ENCODE data around the gene SPATA6.

SPATA6 gene

DNA sequence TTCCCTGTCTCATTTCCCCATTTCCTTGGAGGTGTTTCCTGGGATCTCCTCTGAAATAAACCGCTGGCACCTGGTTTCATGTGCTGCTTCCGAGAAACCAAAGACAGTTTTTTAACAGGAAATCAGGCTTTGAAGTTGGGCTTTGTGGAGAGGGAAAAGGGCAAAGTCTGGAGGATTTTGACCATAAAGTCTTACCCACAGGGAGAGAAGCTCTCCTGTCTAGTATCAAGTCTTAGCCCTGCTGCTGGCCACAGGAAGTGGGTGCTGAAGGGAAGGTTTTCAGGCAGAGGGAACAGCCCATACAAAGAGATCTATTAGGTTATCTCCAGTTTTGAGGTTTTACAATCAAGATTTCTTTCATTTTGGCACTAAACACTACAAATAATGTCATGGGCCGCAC lies 220.2 kb downstream of the SPATA6 start:
- DNase-seq (ENCODE audit: low read depth): no peak

DNA sequence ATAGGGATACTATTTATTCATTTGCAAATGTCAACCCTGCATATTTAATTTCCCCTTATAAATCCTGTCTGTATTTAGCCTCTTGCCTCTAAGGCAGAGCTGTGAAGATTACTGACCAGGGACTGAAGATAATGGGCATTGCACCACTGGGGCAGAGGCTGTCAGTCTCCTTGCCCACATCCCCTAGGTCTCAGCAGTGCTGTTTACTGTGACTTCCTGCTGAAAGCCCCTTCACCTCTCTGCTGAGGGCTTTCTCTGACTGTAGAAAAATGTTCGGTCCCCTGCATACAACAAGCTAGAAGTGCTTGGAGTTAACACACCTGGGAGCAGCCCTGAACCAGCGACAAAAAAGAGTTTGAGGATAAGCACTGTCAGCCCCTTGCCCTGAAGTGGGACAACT lies 220.7 kb downstream of the SPATA6 start:
- no peak for DNase-seq (ENCODE audit: low read depth)

DNA sequence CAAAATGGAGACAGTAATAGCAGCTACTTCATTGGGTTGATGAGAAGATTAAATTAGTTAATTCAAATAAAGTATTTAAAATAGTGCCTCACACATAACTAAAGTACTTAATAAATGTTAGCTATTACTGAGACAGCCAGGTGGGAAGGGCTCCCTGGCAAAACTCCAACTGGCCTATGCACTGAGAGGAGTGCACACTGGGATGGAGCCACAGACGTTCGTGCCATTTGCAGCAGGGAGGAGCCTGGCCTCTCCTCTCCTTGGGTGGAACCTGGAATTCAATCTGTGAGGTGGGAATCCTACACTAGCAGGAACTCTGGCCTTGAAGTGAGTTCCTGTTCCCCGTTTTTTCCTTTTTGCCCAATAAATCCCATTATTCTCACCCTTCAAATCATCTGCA lies 221.4 kb downstream of the SPATA6 start:
- no peak for DNase-seq (ENCODE audit: low read depth)

DNA sequence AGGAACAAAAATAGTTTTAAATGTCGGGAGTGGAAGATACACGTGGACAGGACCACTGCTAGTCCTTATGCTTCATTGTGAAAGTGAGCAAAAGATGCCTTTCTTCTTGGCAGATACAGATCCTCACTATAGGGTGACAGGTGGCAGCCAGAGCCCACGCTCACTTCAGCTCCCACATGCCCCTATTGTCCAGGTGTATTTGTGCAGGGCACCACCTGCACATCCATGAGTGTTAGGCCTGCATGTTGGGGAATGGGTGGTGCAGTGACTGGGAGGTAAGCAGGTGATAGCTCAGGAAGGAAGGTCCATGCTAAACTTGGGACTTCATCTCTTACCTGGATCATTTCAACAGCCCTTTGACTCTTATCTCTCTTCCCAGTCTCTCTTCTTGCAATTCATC lies 222.1 kb downstream of the SPATA6 start:
- DNase-seq (ENCODE audit: low read depth): no peak

DNA sequence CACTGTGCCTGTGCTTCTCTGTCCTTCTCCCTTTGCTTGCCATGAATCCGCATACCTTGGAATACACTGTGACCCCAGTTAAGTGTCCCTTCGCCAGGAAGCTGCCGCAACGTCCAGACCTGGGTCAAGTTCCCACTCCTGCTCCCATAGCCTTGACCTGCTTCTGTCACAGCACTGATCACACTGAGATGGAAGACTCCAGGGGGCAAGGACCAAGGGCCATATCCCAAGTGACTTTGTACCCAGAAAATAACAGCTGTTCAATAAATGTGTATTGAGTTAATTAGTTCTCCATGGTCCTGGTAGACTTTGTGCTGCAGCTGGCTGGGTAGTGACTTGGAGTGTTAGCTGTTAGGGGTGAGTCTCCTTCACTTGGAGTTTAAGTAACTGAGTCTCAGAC lies 223.6 kb downstream of the SPATA6 start:
- no peak for DNase-seq (ENCODE audit: low read depth)

DNA sequence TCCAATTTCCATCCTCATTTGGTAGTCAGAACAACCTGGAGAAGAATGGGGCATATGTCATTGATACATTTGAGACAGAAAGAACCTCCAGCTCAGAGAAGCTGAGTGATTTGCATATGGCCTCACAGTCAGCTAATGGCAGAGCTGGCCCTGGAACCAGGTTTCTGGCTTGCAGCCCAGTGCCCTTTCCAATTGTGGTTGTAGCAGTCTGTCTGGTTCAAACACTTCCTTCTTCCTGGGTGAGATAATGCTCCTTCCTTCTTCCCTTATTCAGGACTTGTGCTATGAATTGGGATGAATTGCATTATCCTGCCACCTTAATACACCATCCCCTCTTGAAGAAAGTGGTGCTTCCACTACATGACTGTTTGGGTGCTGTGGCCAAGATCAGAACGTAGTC lies 225.3 kb downstream of the SPATA6 start:
- DNase-seq (ENCODE audit: low read depth): no peak

Measured in activated gamma-delta T cell treated with anti-CD3 and anti-CD28 coated beads, Interleukin-2, amount 50 U/mL, for 16 hours (primary cell).